ENCODE results near the gene FIGLA. TPM values are rescaled to one million over a fixed set of nuclear protein-coding genes. Genes with fewer than 3 reads are reported as not detected.

Gene FIGLA
- total RNA-seq, 1 experiment from 2014 or later: not detected

DNA sequence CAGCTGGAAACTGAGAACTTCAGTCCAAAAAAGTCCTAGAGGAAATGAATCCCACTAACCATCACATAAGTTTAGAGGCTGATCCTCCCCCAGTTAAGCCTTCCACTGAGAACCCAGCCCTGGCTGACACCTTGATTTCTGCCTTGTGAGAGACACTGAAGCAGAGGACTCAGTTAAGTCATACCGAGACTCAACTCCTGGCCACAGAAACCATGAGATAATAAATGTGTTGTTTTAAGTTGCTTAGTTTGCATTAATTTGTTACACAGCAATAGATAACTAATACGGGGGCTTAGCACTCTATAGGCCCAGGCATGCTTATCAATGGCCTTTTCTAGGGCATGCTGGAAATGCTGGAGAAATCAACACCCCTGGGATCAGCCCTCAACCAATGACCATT, 19.0 kb downstream of the FIGLA start:
- BruUV-seq (replicated peaks): no TSS peak
- H3K9me2 ChIP-seq (ENCODE audit: insufficient read depth): no peaks in the 10 kb centered on the region
- H3K9ac ChIP-seq (ENCODE audit: low read length): no peak overlapping the region
- ATAC-seq (no peak), DNase-seq (ENCODE audit: low read depth, low spot score) (no peak)
- H3K4me3 ChIP-seq (replicated peaks in 1 of 2; ENCODE audit: low read depth in 1 of 2, low read length in 2 of 2): no peak overlapping the region
- H3K9me3 ChIP-seq (ENCODE audit: control insufficient read depth in 1 of 2, insufficient read depth in 1 of 2, low read depth in 1 of 2, low read length in 2 of 2): no peaks in the 10 kb centered on the region
- no peak overlapping the region for H3K4me2 ChIP-seq (ENCODE audit: low read length)
- no peaks in the 10 kb centered on the region for H3K79me2 ChIP-seq (ENCODE audit: insufficient read depth, low read length)
- ChIA-PET POLR2A (no interaction called here), RAD21 (ENCODE audit: low non-redundant PET in 1 of 2, low total read pairs in 2 of 2, uncharacterized antibody in 2 of 2, unreplicated experiment in 2 of 2) (no interaction called here), CTCF (no interaction called here)
- intact Hi-C loops (cut with micrococcal nuclease): no loop called here
- H4K20me1 ChIP-seq (ENCODE audit: insufficient read depth): no peaks in the 10 kb centered on the region
- no peak overlapping the region for H2AFZ ChIP-seq (ENCODE audit: low read depth, low read length, poor library complexity, severe bottlenecking)
- no peaks in the 10 kb centered on the region for H3K36me3 ChIP-seq (ENCODE audit: control insufficient read depth in 1 of 2, insufficient read depth in 2 of 2, low read length in 2 of 2)
- H3K27me3 ChIP-seq (ENCODE audit: insufficient read depth, low read length): no peaks in the 10 kb centered on the region
- H3K27ac ChIP-seq (ENCODE audit: low read depth, low read length): no peak overlapping the region
- TF ChIP-seq POLR2AphosphoS5 (IDR thresholded peaks at IDR 0.05; ENCODE audit: low read depth, low read length) (no peak), SRF (IDR thresholded peaks at IDR 0.05; ENCODE audit: low read depth) (no peak), ZFX (IDR thresholded peaks at IDR 0.05) (no peak), EZH2phosphoT487 (IDR thresholded peaks at IDR 0.05; ENCODE audit: borderline replicate concordance) (no peak), EGR1 (IDR thresholded peaks at IDR 0.05; ENCODE audit: low read depth) (no peak), CBX3 (IDR thresholded peaks at IDR 0.05; ENCODE audit: low read depth) (no peak), YY1 (IDR thresholded peaks at IDR 0.05; ENCODE audit: extremely low read depth, insufficient replicate concordance, low read depth, low read length) (no peak), SP1 (IDR thresholded peaks at IDR 0.05; ENCODE audit: low read depth) (no peak), EZH2 (IDR thresholded peaks at IDR 0.05) (no peak), SIN3A (IDR thresholded peaks at IDR 0.05; ENCODE audit: low read depth) (no peak)
- TF ChIP-seq, protein P1, sequence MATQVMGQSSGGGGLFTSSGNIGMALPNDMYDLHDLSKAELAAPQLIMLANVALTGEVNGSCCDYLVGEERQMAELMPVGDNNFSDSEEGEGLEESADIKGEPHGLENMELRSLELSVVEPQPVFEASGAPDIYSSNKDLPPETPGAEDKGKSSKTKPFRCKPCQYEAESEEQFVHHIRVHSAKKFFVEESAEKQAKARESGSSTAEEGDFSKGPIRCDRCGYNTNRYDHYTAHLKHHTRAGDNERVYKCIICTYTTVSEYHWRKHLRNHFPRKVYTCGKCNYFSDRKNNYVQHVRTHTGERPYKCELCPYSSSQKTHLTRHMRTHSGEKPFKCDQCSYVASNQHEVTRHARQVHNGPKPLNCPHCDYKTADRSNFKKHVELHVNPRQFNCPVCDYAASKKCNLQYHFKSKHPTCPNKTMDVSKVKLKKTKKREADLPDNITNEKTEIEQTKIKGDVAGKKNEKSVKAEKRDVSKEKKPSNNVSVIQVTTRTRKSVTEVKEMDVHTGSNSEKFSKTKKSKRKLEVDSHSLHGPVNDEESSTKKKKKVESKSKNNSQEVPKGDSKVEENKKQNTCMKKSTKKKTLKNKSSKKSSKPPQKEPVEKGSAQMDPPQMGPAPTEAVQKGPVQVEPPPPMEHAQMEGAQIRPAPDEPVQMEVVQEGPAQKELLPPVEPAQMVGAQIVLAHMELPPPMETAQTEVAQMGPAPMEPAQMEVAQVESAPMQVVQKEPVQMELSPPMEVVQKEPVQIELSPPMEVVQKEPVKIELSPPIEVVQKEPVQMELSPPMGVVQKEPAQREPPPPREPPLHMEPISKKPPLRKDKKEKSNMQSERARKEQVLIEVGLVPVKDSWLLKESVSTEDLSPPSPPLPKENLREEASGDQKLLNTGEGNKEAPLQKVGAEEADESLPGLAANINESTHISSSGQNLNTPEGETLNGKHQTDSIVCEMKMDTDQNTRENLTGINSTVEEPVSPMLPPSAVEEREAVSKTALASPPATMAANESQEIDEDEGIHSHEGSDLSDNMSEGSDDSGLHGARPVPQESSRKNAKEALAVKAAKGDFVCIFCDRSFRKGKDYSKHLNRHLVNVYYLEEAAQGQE (IDR thresholded peaks at IDR 0.05; ENCODE audit: low read depth): no peak
- TF ChIP-seq, protein P2, sequence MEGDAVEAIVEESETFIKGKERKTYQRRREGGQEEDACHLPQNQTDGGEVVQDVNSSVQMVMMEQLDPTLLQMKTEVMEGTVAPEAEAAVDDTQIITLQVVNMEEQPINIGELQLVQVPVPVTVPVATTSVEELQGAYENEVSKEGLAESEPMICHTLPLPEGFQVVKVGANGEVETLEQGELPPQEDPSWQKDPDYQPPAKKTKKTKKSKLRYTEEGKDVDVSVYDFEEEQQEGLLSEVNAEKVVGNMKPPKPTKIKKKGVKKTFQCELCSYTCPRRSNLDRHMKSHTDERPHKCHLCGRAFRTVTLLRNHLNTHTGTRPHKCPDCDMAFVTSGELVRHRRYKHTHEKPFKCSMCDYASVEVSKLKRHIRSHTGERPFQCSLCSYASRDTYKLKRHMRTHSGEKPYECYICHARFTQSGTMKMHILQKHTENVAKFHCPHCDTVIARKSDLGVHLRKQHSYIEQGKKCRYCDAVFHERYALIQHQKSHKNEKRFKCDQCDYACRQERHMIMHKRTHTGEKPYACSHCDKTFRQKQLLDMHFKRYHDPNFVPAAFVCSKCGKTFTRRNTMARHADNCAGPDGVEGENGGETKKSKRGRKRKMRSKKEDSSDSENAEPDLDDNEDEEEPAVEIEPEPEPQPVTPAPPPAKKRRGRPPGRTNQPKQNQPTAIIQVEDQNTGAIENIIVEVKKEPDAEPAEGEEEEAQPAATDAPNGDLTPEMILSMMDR (IDR thresholded peaks at IDR 0.05 in 2 of 3, conservative IDR thresholded peaks at IDR 0.05 in 1 of 3; ENCODE audit: borderline replicate concordance in 1 of 3, insufficient read depth in 1 of 3, low read depth in 2 of 3, low read length in 2 of 3): no peak
- TF ChIP-seq, protein P3, sequence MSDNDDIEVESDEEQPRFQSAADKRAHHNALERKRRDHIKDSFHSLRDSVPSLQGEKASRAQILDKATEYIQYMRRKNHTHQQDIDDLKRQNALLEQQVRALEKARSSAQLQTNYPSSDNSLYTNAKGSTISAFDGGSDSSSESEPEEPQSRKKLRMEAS (IDR thresholded peaks at IDR 0.05): no peak
- peaks cover 0 to 6% of the 10 kb centered on the region in 2 experiments; a peak in 2 of 4 replicates for H3K4me1 ChIP-seq (ENCODE audit: control insufficient read depth in 1 of 2, insufficient read depth in 2 of 2, low read length in 2 of 2)
